Measurements from ENCODE around the gene ZAR1L.

The ZAR1L gene

GRCh38 chr13:32300920-32301319 lies 14.2 kb downstream of the ZAR1L start:
- no peak for DNase-seq

GRCh38 chr13:32300406-32300805 lies 14.8 kb downstream of the ZAR1L start:
- DNase-seq = no peak

- DNase-seq = no peak
Observed at GRCh38 chr13:32299893-32300292, 15.3 kb downstream of the ZAR1L start.

- DNase-seq = no peak
Observed at GRCh38 chr13:32298695-32299094, 16.5 kb downstream of the ZAR1L start.

GRCh38 chr13:32297206-32297605 lies 18.0 kb downstream of the ZAR1L start:
- DNase-seq = no peak

- DNase-seq = no peak
Observed at GRCh38 chr13:32285633-32285965, 29.6 kb downstream of the ZAR1L start.

- no peak for DNase-seq
Observed at GRCh38 chr13:32284927-32285632, 30.1 kb downstream of the ZAR1L start.

- no peak for DNase-seq
Observed at GRCh38 chr13:32282096-32282711, 33.0 kb downstream of the ZAR1L start.

- DNase-seq = no peak
Observed at GRCh38 chr13:32281096-32281495, 34.1 kb downstream of the ZAR1L start.

- DNase-seq = no peak
Observed at GRCh38 chr13:32278426-32278825, 36.7 kb downstream of the ZAR1L start.

- no peak for DNase-seq
Observed at GRCh38 chr13:32277839-32278238, 37.3 kb downstream of the ZAR1L start.

GRCh38 chr13:32272021-32272683 lies 43.0 kb downstream of the ZAR1L start:
- DNase-seq = no peak

GRCh38 chr13:32267836-32268439 lies 47.2 kb downstream of the ZAR1L start:
- no peak for DNase-seq

- DNase-seq = no peak
Observed at GRCh38 chr13:32266130-32266529, 49.0 kb downstream of the ZAR1L start.

GRCh38 chr13:32265726-32266125 lies 49.4 kb downstream of the ZAR1L start:
- no peak for DNase-seq

- DNase-seq = no peak
Observed at GRCh38 chr13:32264407-32264806, 50.8 kb downstream of the ZAR1L start.

GRCh38 chr13:32262619-32263018 lies 52.5 kb downstream of the ZAR1L start:
- DNase-seq = no peak

- DNase-seq = no peak
Observed at GRCh38 chr13:32262165-32262564, 53.0 kb downstream of the ZAR1L start.

- no peak for DNase-seq
Observed at GRCh38 chr13:32261567-32261966, 53.6 kb downstream of the ZAR1L start.

- DNase-seq = no peak
Observed at GRCh38 chr13:32259116-32259515, 56.0 kb downstream of the ZAR1L start.

GRCh38 chr13:32257649-32258048 lies 57.5 kb downstream of the ZAR1L start:
- DNase-seq = no peak

- DNase-seq = no peak
Observed at GRCh38 chr13:32256243-32256642, 58.9 kb downstream of the ZAR1L start.

GRCh38 chr13:32255724-32256109 lies 59.4 kb downstream of the ZAR1L start:
- no peak for DNase-seq

Measured in GDM1 (cell line).